ENCODE measurements around the gene ZNF674.

GRCh38 chrX:46587753-46588171, 42.5 kb upstream of the ZNF674 start:
- no peak for TF ChIP-seq EP300 (IDR thresholded peaks at IDR 0.05)
- TF ChIP-seq CTCF (IDR thresholded peaks at IDR 0.05): no peak
- TF ChIP-seq POLR2A (IDR thresholded peaks at IDR 0.05): no peak

Data from stomach (tissue), 4 donors.